Progenitor cell of endocrine pancreas (in vitro differentiated cells): Measurements from ENCODE around the gene BACE2. TPM values are rescaled to one million over a fixed set of nuclear protein-coding genes. Genes with fewer than 3 reads are reported as not detected.

Experiments used
- DNase-seq: peaks from one replicate; pipeline ENCODE4 v3.0.0; 2021; ENCODE audit warnings: low spot score; ENCODE audit not compliant: unreplicated experiment
- H3K27ac Mint-ChIP-seq: 2 replicates; pipeline ENCODE4 v1.8.0; 2021; ENCODE audit warnings: mild to moderate bottlenecking, moderate library complexity, mixed read lengths
- H3K27me3 Mint-ChIP-seq: 2 replicates; pipeline ENCODE4 v1.8.0; 2021; ENCODE audit warnings: mixed read lengths
- H3K36me3 Mint-ChIP-seq: 2 replicates; pipeline ENCODE4 v1.8.0; 2022; ENCODE audit warnings: mixed read lengths; ENCODE audit not compliant: insufficient read depth
- H3K4me1 Mint-ChIP-seq: 2 replicates; pipeline ENCODE4 v1.8.0; 2021; ENCODE audit warnings: low read depth, mixed read lengths
- H3K4me3 Mint-ChIP-seq: 2 replicates; pipeline ENCODE4 v1.8.0; 2021; ENCODE audit warnings: low read depth, mild to moderate bottlenecking, moderate library complexity, mixed read lengths
- H3K9me3 Mint-ChIP-seq: 2 replicates; pipeline ENCODE4 v1.8.0; 2021; ENCODE audit warnings: low read depth, mixed read lengths
- CTCF ChIP-seq: fragments of 200-600 bp; sonication (generic); IDR thresholded peaks from one replicate; pipeline ENCODE4 v1.5.0; 2021; ENCODE audit warnings: antibody characterized with exemption, mild to moderate bottlenecking; ENCODE audit not compliant: unreplicated experiment
- total RNA-seq: library from RNA; stranded (reverse); gene quantifications from 2 replicates; pipeline ENCODE4 v1.2.1, GENCODE V29; 2021

The BACE2 gene
- total RNA-seq, 1 donor from 2014 or later = 13.4 TPM

DNA sequence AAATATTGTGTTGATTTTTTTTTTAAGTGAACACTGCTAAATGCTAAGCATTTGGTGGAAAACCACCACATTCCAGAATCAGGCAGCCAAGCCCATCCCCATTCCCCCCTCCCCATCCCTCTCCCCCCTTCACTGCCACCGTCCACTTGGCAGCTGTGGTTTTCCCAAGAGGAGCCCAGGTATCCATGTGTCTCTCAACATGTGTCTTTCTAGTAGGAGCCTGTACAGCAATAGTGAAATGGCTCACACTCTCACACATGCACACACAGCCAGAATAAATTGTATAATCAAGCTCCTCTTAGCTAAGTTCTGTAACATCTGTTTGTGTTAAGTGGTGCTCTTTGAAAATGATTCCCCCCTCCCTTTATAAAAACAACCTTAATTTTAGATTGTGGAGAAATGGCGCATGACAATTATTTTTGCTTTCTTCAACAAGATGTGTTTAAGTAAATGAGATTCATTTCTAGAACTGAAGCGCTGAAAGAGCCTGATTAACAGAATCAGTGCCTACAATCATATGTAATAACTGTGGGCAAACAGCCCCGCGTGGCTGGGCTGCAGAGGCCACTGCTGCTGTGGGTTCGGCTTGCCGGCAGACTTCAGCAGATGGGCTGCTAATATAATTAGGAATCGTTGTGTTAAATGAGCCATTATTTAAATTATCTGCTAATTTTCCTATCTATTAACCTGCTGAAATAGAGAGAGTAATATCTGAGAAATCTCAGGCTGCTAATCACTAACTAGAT lies 43.3 kb downstream of the BACE2 start:
- Mint-ChIP-seq H3K27me3 (peaks cover 10% of the 10 kb centered on the region), H3K27ac (no peak overlapping the region), H3K36me3 (no peaks in the 10 kb centered on the region), H3K4me1 (peaks cover 2% of the 10 kb centered on the region), H3K4me3 (no peak overlapping the region), H3K9me3 (no peaks in the 10 kb centered on the region)
- no peak for DNase-seq
- TF ChIP-seq CTCF = no peak

GRCh38 chr21:41213021-41213420 lies 45.1 kb downstream of the BACE2 start:
- Mint-ChIP-seq H3K4me3 (no peak overlapping the region), H3K9me3 (no peaks in the 10 kb centered on the region), H3K27ac (no peak overlapping the region), H3K36me3 (no peaks in the 10 kb centered on the region), H3K4me1 (peaks cover 2% of the 10 kb centered on the region), H3K27me3 (peaks cover 8% of the 10 kb centered on the region)
- TF ChIP-seq CTCF = no peak
- no peak for DNase-seq

DNA sequence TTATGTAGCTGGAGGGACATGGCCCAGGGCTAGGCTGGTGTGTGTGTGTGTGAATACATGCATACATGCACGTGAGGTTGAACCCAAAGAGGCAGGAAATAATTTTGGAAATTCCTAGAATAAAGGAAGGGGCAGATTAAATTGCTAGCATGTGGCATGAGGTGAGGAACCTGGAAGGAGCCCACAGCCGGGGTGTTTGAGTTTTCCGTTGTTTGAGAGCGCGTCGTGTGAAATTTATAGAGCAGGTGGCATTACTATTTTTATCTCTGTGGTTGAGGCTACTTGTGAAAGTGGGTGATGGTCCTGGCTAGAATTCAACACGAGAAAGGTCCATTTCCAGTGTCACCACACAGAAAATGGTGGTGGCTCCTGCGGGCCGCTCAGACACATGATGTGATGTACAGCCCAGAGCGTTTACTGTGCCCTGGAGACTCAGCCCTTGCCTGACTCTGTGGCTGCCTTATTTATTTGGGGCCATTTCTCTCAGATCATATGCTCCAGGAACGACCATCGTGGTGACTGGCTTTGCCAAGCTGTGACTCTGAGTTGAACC lies 48.0 kb downstream of the BACE2 start:
- H3K27ac Mint-ChIP-seq = no peak overlapping the region
- TF ChIP-seq CTCF = no peak

GRCh38 chr21:41216486-41216885 lies 48.5 kb downstream of the BACE2 start:
- Mint-ChIP-seq H3K36me3 (peaks cover 2% of the 10 kb centered on the region), H3K9me3 (no peaks in the 10 kb centered on the region), H3K4me3 (no peak overlapping the region), H3K27me3 (peaks cover 5% of the 10 kb centered on the region), H3K27ac (no peak overlapping the region), H3K4me1 (peaks cover 7% of the 10 kb centered on the region)
- no peak for DNase-seq
- no peak for TF ChIP-seq CTCF

More for the DNA sequence above, 48.0 kb downstream of the BACE2 start:
- Mint-ChIP-seq H3K9me3 (no peaks in the 10 kb centered on the region), H3K4me1 (peaks cover 7% of the 10 kb centered on the region), H3K27me3 (peaks cover 5% of the 10 kb centered on the region), H3K4me3 (no peak overlapping the region), H3K36me3 (peaks cover 2% of the 10 kb centered on the region)
- DNase-seq = no peak

- Mint-ChIP-seq H3K4me3 (no peak overlapping the region), H3K27ac (no peak overlapping the region)
- no peak for TF ChIP-seq CTCF
Observed at GRCh38 chr21:41217671-41218385, 49.9 kb downstream of the BACE2 start.

More at GRCh38 chr21:41217671-41218385, 49.9 kb downstream of the BACE2 start:
- no peak for DNase-seq
- no peaks in the 10 kb centered on the region for H3K9me3 Mint-ChIP-seq
- peaks cover 5% of the 10 kb centered on the region for H3K27me3 Mint-ChIP-seq
- H3K4me1 Mint-ChIP-seq = peaks cover 6% of the 10 kb centered on the region
- peaks cover 2% of the 10 kb centered on the region for H3K36me3 Mint-ChIP-seq
